GM18867 (cell line): Measurements from ENCODE around the gene SNX20.

Experiments
- ATAC-seq: cut with Tn5 transposase; IDR thresholded peaks from one replicate; pipeline ENCODE4 v1.9.1; 2021; ENCODE audit warnings: mild to moderate bottlenecking, moderate library complexity; ENCODE audit not compliant: unreplicated experiment

The SNX20 gene

DNA sequence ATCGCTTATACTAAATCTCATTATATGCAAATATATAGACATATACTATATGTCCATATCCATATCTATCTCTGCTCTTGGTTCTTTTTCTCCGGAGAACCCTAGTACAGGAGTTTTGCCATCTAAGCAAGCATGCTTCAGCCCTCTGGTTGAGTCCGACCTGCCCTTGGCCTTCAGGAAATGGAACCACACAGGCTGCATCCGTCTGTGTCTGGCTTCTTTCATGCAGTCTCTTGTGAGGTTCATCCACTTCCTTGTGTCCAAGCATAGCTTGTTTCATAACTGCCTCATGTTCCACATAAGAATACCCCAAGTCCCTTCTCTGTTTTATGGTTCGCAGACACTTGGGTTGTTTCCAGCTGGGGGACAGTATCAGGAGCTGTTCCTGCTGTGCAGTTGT is 16.8 kb downstream of the SNX20 start:
- ATAC-seq = no peak

GRCh38 chr16:50662306-50662940 is 18.7 kb downstream of the SNX20 start:
- no peak for ATAC-seq

GRCh38 chr16:50659806-50660205 is 21.3 kb downstream of the SNX20 start:
- no peak for ATAC-seq

DNA sequence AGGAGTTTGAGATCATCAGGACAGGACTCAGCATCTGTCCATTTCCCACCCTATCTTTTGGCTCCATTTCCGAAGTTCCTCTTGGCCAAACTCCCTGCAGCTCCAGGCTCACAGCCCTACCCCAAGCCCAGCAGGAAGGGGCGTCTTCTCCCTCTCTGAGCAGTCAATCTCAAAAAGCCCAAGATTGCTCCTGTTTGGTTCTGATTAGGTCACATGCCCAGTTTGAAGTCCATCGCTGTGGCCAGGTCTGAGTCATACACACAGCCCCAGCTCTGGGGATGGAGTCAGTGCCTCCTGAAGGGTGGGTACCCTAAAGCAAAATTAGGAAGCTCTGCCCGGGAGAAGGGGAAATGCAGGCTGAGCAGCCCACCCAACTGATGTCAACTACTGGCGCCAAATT is 23.9 kb downstream of the SNX20 start:
- no peak for ATAC-seq

DNA sequence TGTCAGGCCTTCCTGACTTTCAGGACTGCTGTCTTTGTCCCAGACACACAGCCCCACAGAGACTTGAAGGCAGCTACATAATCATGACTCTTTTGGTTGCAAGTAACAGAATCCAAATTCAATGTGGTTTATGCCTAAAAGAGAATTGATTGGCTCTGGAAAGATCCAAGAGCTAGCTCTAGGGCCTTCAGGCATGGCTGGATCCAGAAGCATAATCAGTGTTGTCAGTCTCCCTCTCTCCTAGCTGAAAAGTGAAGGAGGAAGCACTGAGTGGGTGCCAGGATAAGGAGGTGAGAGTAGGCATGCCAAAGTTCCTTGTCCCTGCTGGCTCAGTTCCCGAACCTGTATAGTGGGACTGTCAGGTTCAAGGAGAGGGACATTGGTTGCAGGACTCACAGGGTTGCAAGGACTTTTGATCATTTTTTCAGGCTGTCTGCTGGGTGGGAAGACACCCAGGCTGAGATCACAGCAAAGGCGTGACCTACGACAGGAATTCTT is 25.5 kb downstream of the SNX20 start:
- ATAC-seq = no peak

DNA sequence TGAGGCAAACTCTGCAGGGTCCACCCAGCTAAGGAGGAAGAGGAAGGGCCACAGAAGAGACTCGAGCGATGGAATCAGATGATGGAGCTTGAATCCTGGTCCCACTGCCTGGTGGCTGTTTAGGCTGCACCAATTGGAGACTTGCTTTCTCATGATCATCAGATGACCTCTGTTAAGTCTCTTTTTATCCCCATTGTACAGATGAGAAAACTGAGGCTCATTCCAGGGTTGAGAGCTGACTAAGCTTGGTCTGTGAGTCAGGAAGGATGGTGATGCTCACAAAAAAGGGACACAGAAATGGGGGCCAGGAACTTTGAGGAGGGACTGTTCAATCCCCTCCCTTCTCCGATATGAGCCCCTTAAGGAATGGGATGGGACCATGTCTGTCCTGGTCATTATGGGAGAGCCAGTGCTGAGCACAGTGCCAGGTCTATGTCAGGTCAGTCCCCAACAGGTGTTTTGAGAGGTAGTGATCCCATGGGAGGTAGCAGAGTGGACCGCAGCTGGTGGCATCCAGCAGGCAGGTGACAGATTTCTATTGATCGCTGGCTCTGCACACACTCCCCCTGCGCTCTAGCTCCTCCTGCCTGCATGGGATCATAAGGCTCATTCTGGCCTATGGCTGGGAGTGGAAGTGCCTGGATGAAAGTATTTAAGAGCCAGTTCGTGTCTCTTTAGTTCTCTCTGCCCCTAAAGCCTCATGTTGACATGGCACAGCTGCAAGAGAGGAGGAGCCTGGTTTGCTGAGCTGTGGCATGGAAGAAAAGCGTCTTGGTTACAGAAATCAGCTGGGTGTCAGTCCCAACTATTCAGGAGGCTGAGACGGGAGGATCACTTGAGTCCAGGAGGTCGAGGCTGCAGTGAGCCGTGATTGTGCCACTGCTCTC is 27.2 kb downstream of the SNX20 start:
- ATAC-seq = no peak

- ATAC-seq = no peak
Measured at GRCh38 chr16:50652836-50653425, 28.2 kb downstream of the SNX20 start.

- ATAC-seq = no peak
Measured at GRCh38 chr16:50651835-50652438, 29.2 kb downstream of the SNX20 start.

- ATAC-seq = no peak
Measured at GRCh38 chr16:50646345-50646744, 34.8 kb downstream of the SNX20 start.

GRCh38 chr16:50645563-50646220 is 35.4 kb downstream of the SNX20 start:
- ATAC-seq = no peak

DNA sequence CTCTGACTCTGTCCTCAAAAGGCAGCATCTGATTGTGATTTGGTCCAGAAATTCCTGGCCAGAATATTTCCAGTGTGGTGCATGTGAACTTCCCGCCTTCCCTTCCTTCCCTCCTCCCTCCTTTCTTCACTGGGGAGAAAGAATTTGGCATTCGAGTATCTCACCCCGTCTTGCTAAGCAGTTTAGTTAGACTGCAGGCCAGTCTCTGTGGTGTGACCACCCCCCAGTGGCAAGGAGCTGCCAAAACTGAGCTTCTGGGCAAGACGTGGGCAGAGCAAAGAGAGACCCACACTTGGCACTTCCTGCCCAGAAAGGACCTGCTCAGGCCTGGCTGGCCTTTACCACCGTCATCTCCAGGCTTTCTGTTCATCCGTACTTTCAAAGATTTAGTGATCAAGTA is 36.4 kb downstream of the SNX20 start:
- ATAC-seq = no peak

GRCh38 chr16:50644245-50644644 is 36.9 kb downstream of the SNX20 start:
- ATAC-seq = no peak

DNA sequence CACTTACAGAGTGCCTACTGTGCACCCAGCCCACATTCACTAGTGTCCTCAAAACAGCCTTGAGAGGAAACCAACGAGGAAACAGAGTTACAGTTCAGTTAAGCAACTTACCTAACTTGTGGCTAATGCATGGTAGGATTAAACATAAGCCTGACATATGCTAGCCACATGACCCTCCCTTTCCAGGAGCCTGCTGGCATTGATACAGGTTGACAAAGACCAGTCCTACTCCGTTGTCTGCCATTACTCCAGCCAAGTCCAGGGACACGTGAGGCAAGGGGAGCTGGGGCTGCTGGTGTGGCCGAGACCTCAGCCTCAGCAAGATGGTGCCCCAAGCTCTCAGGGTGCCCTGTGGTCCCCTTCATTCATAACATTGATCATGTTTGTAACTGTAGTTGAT is 37.9 kb downstream of the SNX20 start:
- no peak for ATAC-seq

DNA sequence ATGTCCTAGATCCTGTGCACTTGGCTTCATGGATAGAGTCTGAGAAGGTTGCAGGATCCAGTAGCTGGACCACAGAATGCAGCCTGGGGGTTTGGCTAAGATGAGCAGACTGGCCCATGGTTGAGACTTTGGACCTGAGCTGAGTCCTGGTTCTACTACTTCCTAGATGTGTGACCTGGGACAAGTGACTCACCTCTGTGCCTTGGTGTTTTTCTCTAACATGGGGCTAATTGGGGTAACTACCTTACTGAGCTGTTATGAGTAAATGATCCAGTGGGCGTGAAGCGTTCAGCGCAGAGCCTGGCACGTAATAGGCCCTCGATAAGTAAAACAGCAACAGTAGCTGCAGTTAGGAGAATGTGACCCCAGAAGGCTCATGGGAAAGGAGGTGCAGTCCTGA is 38.8 kb downstream of the SNX20 start:
- no peak for ATAC-seq

DNA sequence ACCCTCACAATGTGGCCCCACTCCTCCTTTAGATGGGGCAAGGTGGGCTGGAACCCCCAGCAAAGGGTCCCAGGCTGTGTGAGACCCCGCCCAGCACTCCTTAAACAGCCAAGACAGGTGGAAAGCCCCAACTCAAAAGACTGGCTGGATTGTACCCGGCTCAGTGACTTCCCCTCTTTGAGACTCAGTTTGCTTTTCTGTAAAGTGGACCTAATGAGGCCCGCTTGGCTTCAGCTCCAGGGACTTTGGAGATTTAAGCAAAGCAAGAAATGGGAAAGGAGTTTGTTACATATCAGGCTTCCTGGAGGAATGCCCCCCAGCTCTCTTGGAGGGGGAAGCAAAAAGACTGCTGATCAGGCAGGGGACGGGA is 39.3 kb downstream of the SNX20 start:
- ATAC-seq = no peak

DNA sequence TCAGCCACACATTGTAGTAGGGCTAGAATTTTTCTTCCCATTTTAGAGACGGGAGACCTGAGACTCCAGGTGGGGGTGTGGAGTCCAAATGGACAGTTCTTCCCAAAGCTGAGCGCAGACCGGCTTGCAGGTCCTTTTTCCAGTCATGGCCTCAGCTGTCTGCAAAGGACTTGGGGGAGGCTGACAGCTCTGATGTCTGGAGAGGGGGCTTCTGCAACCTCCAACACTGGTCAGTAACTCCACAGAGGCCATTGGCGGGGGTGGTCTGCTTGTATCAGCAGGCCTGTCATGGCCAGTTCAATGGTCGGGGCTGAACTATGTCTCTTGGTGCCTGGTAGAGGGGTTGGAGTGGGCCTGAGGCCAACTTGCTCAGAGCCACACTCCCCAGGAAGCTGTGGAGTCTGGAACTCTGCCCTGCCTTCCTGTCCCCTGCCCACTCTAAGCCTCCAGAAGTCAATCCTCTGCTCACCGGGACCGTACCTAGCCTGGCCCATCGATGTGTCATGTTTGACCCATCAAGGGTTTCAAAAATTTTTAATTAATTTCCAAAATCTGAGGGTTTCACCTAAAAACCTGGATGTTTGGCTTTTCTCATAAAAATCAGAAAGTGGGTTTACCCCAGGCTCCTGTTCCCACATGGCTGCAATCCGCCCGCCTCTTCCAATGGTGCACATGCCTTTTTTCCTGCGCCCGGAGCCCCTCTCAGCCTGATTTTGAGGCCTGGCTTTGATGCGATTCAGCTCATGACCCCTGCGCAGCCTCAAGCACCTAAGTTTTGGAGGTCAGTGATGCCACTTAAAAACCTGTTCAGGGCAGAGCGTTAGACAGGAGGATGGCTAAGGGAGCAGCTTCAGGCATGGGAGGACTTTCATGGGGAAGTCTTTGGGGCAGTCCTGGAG is 39.9 kb downstream of the SNX20 start:
- no peak for ATAC-seq

GRCh38 chr16:50640391-50640790 is 40.7 kb downstream of the SNX20 start:
- no peak for ATAC-seq

GRCh38 chr16:50638816-50639670 is 42.1 kb downstream of the SNX20 start:
- ATAC-seq = no peak
